Muscle layer of colon (tissue), 2 donors: ENCODE results near the gene FGF21.
"Not testable (repeated sequence)": the region's sequence is repeated elsewhere in the genome, so short reads cannot be mapped to it uniquely, and the experiment has no call there.

ENCODE experiments used
- H3K27ac ChIP-seq: one replicate; pipeline ENCODE4 v1.7.0; 2013; ENCODE audit warnings: low read depth, mild to moderate bottlenecking, low read length, moderate library complexity
- H3K27me3 ChIP-seq, 2 donors: one replicate each; pipeline ENCODE4 v1.7.0; 2013; ENCODE audit warnings: low read length in 2 of 2, mild to moderate bottlenecking in 2 of 2; ENCODE audit not compliant: insufficient read depth in 2 of 2, control insufficient read depth in 1 of 2
- H3K36me3 ChIP-seq: one replicate; pipeline ENCODE4 v1.7.0; 2013; ENCODE audit warnings: mild to moderate bottlenecking, low read length; ENCODE audit not compliant: insufficient read depth
- H3K4me1 ChIP-seq: one replicate; pipeline ENCODE4 v1.7.0; 2013; ENCODE audit warnings: mild to moderate bottlenecking, low read length; ENCODE audit not compliant: insufficient read depth
- H3K4me3 ChIP-seq, 2 donors: one replicate each; pipeline ENCODE4 v1.7.0; 2013; ENCODE audit warnings: low read length in 2 of 2, low read depth in 1 of 2, mild to moderate bottlenecking in 1 of 2, moderate library complexity in 1 of 2
- H3K9ac ChIP-seq: one replicate; pipeline ENCODE4 v1.7.0; 2013; ENCODE audit warnings: low read length
- H3K9me3 ChIP-seq: one replicate; pipeline ENCODE4 v1.7.0; 2013; ENCODE audit warnings: mild to moderate bottlenecking, low read length
- donor health status: abdominal sarcoma.
- donor health status: Adenocarcinoma of cecum.

The FGF21 gene

GRCh38 chr19:48757741-48758144 is 2.4 kb downstream of the FGF21 start:
- no peak overlapping the region for H3K4me3 ChIP-seq
- H3K9me3 ChIP-seq: no peaks in the 10 kb centered on the region
- H3K27ac ChIP-seq: no peak overlapping the region
- no peak overlapping the region for H3K9ac ChIP-seq
- H3K27me3 ChIP-seq: peaks cover 0 to 18% of the 10 kb centered on the region in 2 donors
- H3K4me1 ChIP-seq: no peaks in the 10 kb centered on the region
- no peaks in the 10 kb centered on the region for H3K36me3 ChIP-seq

DNA sequence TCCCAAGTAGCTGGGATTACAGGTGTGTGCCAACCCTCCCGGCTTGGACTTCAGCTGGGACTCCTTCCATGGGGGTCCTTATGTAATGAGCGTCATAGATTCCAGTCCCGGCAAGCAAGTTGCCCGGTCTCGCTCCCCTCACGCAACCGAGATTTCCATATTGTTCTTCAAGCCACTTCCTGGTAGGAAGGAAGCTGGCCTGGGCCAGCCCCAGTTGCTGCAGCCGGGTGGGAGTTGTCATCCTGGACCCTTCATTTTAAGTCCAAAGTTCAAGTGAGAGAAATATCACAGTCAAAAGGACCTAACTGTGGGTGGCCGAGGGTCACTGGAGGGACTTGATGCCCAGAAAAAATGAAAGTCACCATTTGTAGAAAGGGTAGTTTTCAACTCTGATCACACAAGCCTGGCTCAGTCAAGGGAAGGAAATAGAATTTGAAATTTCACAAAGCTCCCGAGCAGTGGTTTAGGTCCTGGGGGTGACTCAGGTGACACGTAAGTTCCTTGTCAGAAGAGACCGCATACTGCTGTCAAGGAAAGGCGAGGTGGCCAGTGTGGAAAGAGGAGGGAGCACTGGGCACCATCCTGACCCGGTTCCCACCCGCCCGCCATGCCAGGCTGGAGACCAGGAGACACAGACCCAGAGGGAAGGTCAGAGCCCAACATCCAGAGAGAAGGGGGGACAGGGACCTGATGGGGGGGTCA is 5.3 kb downstream of the FGF21 start:
- Histone ChIP-seq H3K9me3 (no peaks in the 10 kb centered on the region), H3K9ac (no peak overlapping the region), H3K36me3 (no peaks in the 10 kb centered on the region), H3K4me3 (no peak overlapping the region), H3K27me3 (peaks cover 0 to 7% of the 10 kb centered on the region in 2 donors), H3K4me1 (no peaks in the 10 kb centered on the region), H3K27ac (no peak overlapping the region)

GRCh38 chr19:48765816-48766215 is 10.5 kb downstream of the FGF21 start:
- H3K4me3 ChIP-seq, H3K36me3 ChIP-seq, H3K9ac ChIP-seq, H3K27ac ChIP-seq, H3K4me1 ChIP-seq, H3K9me3 ChIP-seq, H3K27me3 ChIP-seq: not testable (repeated sequence)

- not testable (repeated sequence) for H3K36me3 ChIP-seq, H3K4me3 ChIP-seq, H3K9ac ChIP-seq, H3K27ac ChIP-seq, H3K4me1 ChIP-seq, H3K27me3 ChIP-seq, H3K9me3 ChIP-seq
These were observed 12.9 kb downstream of the FGF21 start for GRCh38 chr19:48768171-48768753.

GRCh38 chr19:48768994-48769713 is 13.8 kb downstream of the FGF21 start:
- Histone ChIP-seq H3K36me3 (no peaks in the 10 kb centered on the region), H3K27me3 (no peaks in the 10 kb centered on the region), H3K9ac (no peak overlapping the region), H3K27ac (no peak overlapping the region), H3K4me3 (no peak overlapping the region), H3K4me1 (no peaks in the 10 kb centered on the region), H3K9me3 (no peaks in the 10 kb centered on the region)

DNA sequence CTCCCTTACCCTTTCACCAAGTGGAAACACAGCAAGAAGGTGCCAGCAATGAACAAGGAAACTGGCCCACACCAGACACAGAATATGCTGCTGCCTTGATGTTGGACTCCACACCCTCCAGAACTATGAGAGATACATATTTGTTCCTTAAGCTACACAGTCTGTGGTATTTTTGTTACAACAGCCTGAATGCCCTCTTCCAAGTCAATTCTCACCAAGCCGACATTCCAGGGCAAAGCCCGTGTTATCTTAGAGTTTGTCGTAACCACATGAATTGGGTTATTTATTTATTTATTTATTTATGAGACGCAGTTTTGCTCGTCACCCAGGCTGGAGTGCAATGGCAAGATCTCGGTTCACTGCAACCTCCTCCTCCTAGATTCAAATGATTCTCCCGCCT is 14.9 kb downstream of the FGF21 start:
- no peaks in the 10 kb centered on the region for H3K36me3 ChIP-seq
- no peak overlapping the region for H3K4me3 ChIP-seq
- no peaks in the 10 kb centered on the region for H3K27me3 ChIP-seq
- no peaks in the 10 kb centered on the region for H3K4me1 ChIP-seq
- no peaks in the 10 kb centered on the region for H3K9me3 ChIP-seq
- H3K9ac ChIP-seq: no peak overlapping the region
- H3K27ac ChIP-seq: no peak overlapping the region

- no peaks in the 10 kb centered on the region for H3K9me3 ChIP-seq
- no peaks in the 10 kb centered on the region for H3K27me3 ChIP-seq
- H3K4me1 ChIP-seq: no peaks in the 10 kb centered on the region
- H3K27ac ChIP-seq: no peak overlapping the region
- no peak overlapping the region for H3K4me3 ChIP-seq
- H3K36me3 ChIP-seq: no peaks in the 10 kb centered on the region
- no peak overlapping the region for H3K9ac ChIP-seq
These were observed 15.6 kb downstream of the FGF21 start for GRCh38 chr19:48770734-48771472.

- Histone ChIP-seq H3K4me1 (no peaks in the 10 kb centered on the region), H3K9me3 (no peaks in the 10 kb centered on the region), H3K27ac (no peak overlapping the region), H3K9ac (no peak overlapping the region), H3K36me3 (no peaks in the 10 kb centered on the region), H3K27me3 (no peaks in the 10 kb centered on the region), H3K4me3 (no peak overlapping the region)
These were observed 17.2 kb downstream of the FGF21 start for GRCh38 chr19:48772503-48772953.

GRCh38 chr19:48777139-48777538 is 21.8 kb downstream of the FGF21 start:
- H3K4me3 ChIP-seq: no peak overlapping the region
- no peaks in the 10 kb centered on the region for H3K36me3 ChIP-seq
- H3K9me3 ChIP-seq: no peaks in the 10 kb centered on the region
- H3K27ac ChIP-seq: no peak overlapping the region
- no peaks in the 10 kb centered on the region for H3K4me1 ChIP-seq
- no peak overlapping the region for H3K9ac ChIP-seq
- H3K27me3 ChIP-seq: no peaks in the 10 kb centered on the region

DNA sequence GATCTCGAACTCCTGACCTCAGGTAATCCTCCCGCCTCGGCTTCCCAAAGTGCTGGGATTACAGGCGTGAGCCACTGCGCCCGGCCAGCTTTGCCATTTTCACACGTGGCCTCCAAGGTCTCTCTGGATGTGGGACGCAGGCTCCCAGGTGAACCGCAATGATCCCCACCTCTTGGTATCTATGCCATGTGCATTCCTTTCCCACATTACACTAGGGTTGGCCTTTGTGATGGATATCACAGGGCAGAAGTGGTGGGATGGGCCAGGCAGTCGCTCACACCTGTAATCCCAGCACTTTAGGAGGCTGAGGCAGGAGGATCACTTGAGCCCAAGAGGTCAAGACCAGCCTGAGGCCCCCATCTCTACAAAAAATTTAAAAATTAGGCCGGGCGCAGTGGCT is 22.4 kb downstream of the FGF21 start:
- H3K27ac ChIP-seq: no peak overlapping the region

DNA sequence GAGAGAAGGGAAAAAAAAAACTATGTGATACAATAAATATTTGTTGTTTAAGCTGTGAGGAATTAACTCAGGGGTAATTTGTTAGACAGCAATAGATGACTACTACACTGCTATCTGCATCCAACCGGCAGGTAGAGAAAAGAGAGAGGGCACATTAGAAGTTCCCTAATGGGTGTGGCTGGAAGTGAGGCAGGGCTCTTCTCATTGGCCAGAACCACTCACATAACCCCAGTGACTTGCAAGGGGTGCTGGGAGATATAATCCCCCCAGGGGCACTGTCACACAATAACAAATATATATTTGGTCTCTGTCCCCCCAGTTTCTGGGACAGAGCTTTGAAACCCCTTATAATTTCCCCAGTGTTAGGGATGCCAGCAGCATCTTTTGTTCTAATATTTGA is 24.3 kb downstream of the FGF21 start:
- no peaks in the 10 kb centered on the region for H3K36me3 ChIP-seq
- H3K9ac ChIP-seq: no peak overlapping the region
- H3K27ac ChIP-seq: no peak overlapping the region
- H3K4me1 ChIP-seq: no peaks in the 10 kb centered on the region
- no peaks in the 10 kb centered on the region for H3K27me3 ChIP-seq
- no peaks in the 10 kb centered on the region for H3K9me3 ChIP-seq
- H3K4me3 ChIP-seq: no peak overlapping the region

More for the DNA sequence above, 22.4 kb downstream of the FGF21 start:
- H3K9me3 ChIP-seq: no peaks in the 10 kb centered on the region
- no peaks in the 10 kb centered on the region for H3K36me3 ChIP-seq
- no peak overlapping the region for H3K9ac ChIP-seq
- H3K4me1 ChIP-seq: no peaks in the 10 kb centered on the region
- H3K27me3 ChIP-seq: no peaks in the 10 kb centered on the region
- H3K4me3 ChIP-seq: no peak overlapping the region
